Dermis blood vessel endothelial cell (primary cell): Measurements from ENCODE around the gene WDR33. TPM values are rescaled to one million over a fixed set of nuclear protein-coding genes. Genes with fewer than 3 reads are reported as not detected.

Experiments
- DNase-seq: peaks from one replicate; pipeline ENCODE4 v3.0.0; 2010
- total RNA-seq: library from RNA; depleted of rRNA; stranded (reverse); fragments of >200 nt; gene quantifications from 2 replicates; pipeline ENCODE4 v1.2.3, GENCODE V29; 2014

The WDR33 gene
- total RNA-seq, 1 donor from 2014 or later = 30.8 TPM

DNA sequence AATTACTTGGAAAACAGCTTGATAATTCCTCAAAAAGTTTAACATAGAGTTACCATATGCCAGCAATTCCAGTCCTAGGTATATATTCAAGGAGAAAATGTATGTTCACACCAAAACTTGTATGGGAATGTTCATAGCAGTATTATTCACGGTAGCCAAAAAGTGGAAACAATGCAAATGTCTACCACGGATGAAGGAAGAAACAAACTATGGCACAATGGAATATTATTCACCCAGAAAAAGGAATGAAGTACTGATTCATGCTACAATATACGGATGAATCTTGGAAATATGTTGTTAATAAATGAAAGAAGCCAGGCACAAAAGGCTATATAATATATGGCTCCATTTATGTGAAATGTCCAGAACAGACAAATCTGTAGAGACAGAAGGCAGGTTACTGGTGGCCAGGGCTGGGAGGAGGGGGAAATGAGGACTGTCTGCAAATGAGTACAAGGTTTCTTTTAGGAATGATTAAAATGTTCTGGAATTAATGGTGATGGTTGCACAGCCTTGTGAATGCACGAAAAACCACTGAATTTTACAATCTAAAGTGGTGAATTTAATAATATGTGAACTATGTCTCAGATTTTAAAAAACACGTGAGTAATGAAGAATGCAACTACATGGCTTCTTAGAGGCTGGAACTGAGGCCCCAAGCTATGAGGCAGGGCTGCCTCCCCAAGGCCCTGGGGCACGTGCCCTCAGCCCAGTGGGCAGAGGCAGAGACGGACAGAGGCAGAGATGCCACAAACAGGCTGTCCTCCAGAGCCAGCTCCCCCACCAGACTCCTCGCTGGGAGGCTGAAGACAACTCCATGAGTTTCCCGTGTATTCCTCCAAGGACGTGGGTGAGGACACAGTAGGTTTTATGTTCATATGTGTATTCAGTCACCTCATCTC, 140.7 kb downstream of the WDR33 start:
- no peak for DNase-seq

GRCh38 chr2:127669056-127669455, 141.9 kb downstream of the WDR33 start:
- DNase-seq = no peak

GRCh38 chr2:127665267-127665893, 145.6 kb downstream of the WDR33 start:
- DNase-seq = no peak

- DNase-seq = no peak
Observed at GRCh38 chr2:127664895-127665225, 146.1 kb downstream of the WDR33 start.

- DNase-seq = peak; percentile 67
Observed at GRCh38 chr2:127664065-127664894, 146.7 kb downstream of the WDR33 start.

DNA sequence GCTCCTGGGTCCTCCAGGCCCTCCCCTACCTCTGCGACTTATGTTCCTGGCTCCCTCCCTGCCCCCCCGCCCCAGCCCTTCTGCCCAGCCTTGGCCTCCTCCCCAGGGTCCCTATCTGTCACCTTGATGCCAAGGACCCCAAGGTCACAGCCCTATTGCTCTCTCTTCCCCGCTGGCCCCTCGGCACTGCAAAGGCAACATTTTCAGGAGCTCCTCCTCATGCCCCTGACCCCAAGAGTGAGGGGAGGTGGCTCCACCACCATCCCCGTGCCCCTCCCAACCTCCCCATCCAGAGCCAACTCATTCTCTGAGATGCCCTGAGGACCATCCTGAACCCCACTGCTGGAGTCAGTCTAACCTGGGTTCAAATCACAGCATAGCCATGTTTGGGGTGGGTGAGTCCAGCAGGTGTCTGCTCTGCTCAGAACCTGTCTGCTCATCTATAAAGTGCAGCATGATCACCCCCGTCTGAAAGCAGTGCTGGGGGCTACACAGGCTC, 147.4 kb downstream of the WDR33 start:
- DNase-seq = no peak

DNA sequence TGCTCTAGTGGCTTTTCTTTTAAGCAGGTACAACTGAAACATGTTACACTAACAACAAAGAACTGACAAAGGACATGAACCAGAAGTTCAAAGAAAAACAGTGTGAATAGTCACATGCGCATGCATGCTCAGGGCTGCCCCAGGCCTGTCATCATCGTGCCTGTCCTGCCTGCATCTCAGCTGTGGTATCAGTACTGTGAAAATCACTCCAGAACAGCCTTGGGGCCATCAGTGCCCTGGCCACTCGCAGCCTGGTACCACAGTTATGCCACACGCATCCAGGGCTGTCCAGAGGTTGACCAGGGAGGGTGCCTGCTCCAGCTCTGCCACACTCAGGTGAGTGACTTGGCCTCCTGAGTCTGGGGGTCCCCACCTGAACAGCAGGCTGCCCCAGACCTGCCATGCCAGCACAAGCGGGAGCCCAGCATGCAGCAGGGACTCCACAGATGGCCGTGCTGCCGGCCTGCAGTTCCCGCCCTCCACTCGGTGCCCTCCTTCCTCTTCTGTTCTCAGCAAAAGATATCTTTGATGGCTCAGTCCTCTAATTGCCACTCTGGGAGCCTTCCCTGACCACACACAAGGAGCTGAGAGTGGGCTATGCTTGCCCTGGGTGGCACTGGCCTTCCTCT, 147.9 kb downstream of the WDR33 start:
- no peak for DNase-seq

GRCh38 chr2:127661949-127662510, 148.9 kb downstream of the WDR33 start:
- DNase-seq = peak; percentile 22

- peak; percentile 28 for DNase-seq
Observed at GRCh38 chr2:127661072-127661649, 149.8 kb downstream of the WDR33 start.

- DNase-seq = no peak
Observed at GRCh38 chr2:127660291-127660578, 150.7 kb downstream of the WDR33 start.

- peak; percentile 91 for DNase-seq
Observed at GRCh38 chr2:127659408-127660290, 151.3 kb downstream of the WDR33 start.

- DNase-seq = no peak
Observed at GRCh38 chr2:127658641-127659407, 152.1 kb downstream of the WDR33 start.

- DNase-seq = no peak
Observed at GRCh38 chr2:127658146-127658545, 152.8 kb downstream of the WDR33 start.

GRCh38 chr2:127657232-127657595, 153.8 kb downstream of the WDR33 start:
- DNase-seq = no peak

DNA sequence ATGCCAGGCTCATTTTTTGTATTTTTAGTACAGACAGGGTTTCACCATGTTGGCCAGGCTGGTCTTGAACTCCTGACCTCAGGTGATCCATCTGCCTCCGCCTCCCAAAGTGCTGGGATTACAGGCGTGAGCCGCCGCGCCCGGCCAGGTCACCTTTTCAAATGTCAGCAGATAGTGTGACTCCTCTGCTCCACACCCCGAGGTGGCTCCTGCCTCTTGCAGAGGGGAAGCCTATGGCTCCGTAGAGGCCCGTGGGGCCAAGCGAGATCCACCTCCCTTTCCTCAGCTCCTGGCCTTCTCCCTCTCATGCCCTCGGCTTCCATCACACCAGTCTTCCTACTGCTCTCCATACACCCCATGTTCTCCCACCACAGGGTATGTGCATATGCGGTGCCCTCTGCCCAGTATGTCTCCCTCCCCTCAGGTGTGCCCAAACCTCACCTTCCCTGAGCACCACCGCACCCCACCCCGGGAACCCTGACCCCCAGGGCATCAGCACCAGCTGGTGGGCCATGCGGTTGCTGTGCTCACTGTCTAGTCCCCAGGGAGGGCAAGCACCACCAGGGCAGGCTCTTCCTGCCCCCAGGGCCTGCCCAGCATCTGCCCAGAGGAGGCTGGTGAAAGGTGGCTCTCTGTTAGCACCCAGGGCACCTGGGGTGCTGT, 154.3 kb downstream of the WDR33 start:
- no peak for DNase-seq

- DNase-seq = no peak
Observed at GRCh38 chr2:127655209-127656073, 155.5 kb downstream of the WDR33 start.

DNA sequence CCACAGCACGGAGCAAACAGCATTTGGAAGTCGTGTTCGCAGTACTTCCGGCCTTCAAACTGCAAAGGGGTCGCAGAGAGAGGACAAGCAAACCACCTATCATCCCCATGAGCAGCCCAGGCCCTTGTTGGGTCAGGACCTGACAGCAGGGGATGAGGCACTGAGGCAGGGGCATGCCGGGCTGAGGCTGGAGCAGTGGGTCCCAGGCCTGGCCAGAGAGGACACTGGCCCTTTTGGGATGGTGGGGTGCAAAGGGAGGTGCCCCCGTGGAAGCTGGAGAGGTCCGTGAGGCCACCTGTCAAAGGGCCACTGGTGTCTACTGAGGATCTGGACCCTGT, 156.2 kb downstream of the WDR33 start:
- DNase-seq = no peak

GRCh38 chr2:127654084-127654837, 156.7 kb downstream of the WDR33 start:
- DNase-seq = no peak
